Stimulated activated CD4-positive, alpha-beta T cell treated with anti-CD3 and anti-CD28 coated beads, Interleukin-2, amount 100 ng/mL, for 4 hours (primary cell): ENCODE results near the gene TTI1.
"Not testable (repeated sequence)": the region's sequence is repeated elsewhere in the genome, so short reads cannot be mapped to it uniquely, and the experiment has no call there.

Experiments used
- DNase-seq: peaks from one replicate; pipeline ENCODE4 v3.0.0-alpha.2; 2020; ENCODE audit warnings: low read depth

The TTI1 gene

DNA sequence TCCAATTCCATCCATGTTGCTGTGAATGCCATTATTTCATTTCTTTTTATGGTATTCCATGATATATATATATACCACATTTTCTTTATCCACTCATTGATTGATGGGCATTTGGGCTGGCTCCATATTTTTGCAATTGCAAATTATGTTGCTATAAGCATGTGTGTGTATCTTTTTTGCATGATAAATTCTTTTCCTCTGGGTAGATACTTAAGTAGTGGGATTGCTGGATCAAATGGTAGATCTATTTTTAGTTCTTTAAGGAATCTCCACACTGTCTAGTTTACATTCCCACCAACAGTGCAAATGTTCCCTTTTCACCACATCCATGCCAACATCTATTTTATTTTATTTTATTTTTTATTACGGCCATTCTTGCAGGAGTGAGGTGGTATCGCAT, 69.8 kb downstream of the TTI1 start:
- not testable (repeated sequence) for DNase-seq

DNA sequence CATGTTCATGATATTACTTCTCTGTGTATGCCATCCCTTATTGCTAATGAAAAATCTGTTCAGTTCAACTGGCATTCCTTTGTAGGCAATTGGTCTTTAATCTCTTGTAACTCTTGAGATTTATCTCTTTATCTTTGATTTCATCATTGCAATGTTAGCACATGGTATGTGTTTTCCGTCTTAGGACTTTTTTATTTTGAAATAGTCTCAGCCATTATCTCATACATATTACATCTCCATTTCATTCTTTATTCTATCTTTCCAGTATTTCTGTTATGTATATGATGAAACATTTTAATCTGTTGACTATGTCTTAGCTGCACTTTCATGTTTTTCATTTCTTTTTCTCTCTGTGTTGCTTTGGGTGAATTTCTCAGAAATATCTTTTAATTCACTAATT, 72.2 kb downstream of the TTI1 start:
- DNase-seq: no peak

DNA sequence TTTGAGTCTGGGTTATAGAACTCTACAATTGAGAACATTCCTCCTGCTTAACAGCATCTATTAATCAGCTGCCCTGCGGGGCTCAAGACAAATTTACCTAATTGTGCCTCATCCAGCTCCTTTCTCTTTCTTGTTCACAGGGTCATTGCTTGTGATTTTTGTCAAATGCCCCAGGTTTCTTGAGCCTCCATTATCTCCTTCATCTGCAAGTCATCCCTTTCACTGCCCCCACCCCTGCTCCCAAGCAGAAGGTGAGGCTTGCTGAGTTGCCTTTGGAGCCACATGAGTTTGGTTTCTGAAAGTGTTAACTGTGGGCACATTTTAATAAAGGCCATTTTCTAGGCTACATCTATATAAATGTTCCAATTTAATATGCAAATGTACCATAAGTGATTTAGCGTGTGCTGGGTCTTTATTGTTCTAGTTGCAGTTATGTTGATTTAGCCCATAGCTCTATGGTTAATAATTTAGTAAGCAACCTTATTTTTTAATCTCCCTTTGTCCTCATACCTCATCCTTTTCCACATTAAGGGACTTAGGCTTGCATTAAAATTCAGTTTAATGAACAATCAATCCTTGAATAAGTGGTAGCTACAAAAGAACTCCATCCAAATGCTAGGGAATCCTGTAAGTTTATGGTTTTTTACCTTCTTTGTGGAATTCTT, 74.3 kb downstream of the TTI1 start:
- DNase-seq: no peak

GRCh38 chr20:37956107-37956585, 77.1 kb downstream of the TTI1 start:
- DNase-seq: no peak

DNA sequence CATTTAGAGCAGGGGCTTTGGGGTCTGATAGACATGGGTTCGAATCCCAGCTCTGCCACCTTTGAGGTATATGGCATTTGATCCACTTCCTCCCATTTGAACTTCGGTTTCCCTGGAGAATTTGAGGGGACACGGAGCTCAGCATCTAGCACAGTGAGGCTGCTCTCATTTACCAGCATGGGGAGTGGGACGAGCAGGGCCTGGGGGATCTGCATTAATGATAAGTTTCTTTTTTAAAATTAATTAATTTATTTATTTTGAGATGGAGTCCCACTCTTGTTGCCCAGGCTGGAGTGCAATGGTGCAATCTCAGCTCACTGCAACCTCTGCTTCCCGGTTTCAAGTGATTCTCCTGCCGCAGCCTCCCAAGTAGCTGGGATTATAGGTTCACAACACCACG, 77.7 kb downstream of the TTI1 start:
- no peak for DNase-seq

GRCh38 chr20:37954626-37955025, 78.6 kb downstream of the TTI1 start:
- DNase-seq: no peak

GRCh38 chr20:37954190-37954589, 79.1 kb downstream of the TTI1 start:
- no peak for DNase-seq

DNA sequence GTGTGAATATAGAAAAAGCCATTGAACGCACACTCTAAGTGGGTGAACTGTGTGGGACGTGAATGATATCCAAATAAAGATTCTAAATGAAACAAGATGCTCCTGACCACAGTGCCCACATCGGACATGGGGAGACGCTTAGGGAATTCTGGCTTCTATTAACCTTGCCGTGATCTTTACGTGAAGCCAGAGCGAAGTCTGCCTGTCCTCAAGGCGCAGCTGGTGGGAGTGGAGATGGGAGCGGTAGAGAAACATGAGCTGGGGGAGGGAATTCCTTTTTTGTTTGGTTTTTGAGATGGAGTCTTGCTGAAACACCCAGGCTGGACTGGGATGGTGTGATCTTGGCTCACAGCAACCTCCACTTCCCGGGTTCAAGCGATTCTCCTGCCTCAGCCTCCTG, 84.3 kb downstream of the TTI1 start:
- no peak for DNase-seq

- no peak for DNase-seq
Observed at GRCh38 chr20:37947943-37948342, 85.3 kb downstream of the TTI1 start.

DNA sequence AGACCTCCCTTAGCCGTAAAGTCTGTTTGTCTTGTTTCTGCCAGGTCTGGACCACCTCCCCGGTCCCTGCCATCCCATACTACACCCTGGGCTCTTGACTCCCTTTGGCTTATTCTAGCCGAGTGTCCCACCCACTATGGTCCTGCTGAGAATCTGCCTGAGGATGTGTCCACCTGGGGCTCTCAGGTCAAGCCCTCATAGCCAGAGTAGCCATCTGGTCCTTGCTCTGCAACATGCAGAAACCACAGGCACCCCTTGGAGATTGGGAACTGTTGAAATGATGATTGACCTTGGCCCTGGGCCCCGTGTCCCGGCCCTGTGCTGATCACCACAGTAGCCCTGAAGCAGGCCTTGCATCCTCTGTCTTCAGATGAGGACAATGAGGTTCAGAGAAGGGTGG, 86.3 kb downstream of the TTI1 start:
- no peak for DNase-seq

DNA sequence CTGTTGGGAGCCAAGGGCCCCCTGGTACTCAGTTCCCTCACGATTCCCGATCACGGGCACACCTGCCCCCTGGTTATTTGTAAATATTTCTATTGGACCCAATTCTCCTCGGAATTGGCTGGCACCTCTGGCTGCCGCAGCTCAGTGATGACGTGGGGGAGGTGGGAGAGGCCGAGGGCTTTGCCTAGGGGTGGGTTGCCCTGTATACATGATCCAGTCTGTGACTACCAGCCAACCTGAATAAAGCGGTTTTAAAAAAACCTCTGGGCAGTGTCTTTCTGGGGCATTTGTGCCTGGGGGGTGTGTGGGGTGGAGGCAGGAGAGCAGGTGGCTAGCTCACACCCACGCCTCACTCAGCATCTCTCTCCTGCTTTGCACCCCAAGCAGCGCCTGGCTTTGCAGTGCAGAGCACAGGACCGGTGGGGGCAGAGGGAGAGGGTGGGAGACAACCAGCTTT, 88.1 kb downstream of the TTI1 start:
- no peak for DNase-seq

GRCh38 chr20:37944456-37944981, 88.7 kb downstream of the TTI1 start:
- DNase-seq: no peak

DNA sequence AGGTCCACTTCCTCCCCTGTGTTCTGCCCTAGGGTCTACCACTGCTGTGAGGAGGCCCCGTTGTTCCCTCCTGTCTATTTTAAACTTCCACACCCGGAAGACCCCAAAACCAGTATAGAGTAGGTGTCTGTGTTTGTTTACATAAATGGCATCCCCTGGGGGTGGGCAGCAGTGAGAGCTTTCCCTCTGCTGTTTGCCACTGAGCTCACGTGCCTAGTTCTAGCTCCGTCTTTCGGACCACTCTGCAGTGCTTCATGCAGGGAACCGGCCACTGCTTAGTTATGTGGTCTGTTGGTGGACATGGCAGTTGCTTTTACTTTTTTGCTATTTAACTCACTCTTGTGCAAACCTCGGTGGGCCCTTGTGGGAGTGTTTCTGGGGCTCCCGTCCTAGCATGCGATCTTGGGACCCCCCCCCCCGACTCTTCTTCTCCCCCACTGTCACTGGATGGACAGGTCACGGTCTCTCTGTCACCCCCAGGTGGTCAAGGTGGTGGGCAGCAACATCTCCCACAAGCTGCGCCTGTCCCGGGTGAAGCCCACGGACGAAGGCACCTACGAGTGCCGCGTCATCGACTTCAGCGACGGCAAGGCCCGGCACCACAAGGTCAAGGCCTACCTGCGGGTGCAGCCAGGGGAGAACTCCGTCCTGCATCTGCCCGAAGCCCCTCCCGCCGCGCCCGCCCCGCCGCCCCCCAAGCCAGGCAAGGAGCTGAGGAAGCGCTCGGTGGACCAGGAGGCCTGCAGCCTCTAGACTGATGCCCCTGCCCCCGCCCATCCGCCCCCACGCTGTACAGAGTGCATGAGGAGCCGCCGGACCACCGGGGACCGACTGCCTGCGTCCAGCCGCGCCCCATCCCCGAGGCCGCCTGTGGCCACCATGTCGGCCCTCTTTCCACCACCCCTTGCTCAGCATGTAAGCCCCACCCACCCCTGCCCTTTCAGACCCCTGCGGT, 89.5 kb downstream of the TTI1 start:
- DNase-seq: no peak

DNA sequence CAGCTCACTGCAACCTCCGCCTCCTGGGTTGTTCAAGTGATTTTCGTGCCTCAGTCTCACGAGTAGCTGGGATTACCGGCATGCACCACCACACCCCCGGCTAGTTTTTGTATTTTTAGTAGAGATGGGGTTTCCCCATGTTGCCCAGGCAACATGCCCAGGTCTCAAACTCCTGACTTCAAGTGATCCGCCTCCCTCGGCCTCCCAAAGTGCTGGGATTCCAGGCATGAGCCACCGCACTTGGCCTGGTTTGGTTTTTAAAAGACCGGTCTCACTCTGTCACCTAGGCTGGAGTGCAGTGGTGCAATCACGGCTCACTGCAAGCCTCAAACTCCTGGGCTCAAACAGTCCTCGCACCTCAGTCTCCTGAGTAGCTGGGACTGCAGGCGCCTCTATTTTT, 90.2 kb downstream of the TTI1 start:
- no peak for DNase-seq

GRCh38 chr20:37941992-37942391, 91.3 kb downstream of the TTI1 start:
- DNase-seq: no peak

GRCh38 chr20:37941332-37941731, 91.9 kb downstream of the TTI1 start:
- no peak for DNase-seq

GRCh38 chr20:37940858-37941257, 92.4 kb downstream of the TTI1 start:
- no peak for DNase-seq

DNA sequence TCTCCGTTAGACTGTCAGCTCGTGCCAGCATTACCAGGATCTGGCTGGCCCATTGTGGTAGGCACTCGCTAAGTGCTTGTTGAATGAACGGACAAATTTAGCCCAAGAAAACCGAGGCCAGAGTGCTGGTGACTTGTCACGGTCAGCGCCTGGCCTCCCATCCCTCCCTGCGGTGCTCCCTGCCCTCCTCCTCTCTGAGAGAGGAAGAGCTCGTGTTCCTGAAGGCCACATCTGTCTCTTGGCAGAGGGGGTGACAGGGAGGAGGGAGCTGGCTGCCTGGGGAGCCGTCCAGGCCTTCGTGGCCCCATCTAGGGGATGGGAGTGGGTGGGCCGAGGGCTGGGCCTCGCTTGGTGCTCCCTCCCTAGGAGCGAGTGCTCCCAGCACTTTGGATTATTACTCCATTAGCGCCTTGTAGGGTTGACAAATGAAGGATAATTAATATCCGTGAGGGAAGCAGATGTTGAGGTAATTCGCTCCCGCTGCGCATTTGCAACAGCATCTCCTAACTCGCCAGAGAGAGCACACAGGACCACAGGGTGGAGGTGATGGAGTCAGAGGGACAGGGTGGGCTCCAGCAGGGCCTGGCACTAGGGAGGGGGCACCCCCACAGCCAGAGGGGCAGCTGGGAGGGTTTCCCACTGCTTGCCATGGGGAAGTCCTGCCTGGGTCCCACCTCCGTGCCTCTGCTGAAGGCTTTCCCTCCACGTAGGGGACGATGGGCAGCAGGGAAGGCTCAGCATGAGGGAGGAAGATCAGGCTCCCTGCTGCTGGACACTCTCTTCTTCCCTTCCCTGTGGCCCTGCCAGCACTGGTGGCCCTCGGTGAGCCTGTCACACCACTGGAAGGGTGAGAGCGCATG, 93.3 kb downstream of the TTI1 start:
- DNase-seq: no peak

DNA sequence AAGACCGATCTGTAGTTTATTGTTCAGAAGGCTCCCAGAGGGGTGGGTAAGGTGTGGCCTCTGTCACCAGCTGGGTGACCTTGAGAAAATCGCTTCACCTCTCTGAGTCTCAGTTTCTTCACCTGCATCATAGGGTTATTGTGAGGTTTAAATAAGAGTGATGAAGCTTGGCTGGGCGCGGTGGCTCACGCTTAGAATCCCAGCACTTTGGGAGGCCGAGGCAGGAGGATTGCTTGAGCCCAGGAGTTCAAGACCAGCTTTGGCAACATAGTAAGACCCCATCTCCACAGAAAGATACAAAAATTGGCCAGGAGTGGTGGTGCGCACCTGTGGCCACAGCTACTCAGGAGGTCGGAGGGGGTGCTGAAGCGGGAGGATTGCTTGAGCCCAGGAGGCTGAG, 94.3 kb downstream of the TTI1 start:
- DNase-seq: no peak

DNA sequence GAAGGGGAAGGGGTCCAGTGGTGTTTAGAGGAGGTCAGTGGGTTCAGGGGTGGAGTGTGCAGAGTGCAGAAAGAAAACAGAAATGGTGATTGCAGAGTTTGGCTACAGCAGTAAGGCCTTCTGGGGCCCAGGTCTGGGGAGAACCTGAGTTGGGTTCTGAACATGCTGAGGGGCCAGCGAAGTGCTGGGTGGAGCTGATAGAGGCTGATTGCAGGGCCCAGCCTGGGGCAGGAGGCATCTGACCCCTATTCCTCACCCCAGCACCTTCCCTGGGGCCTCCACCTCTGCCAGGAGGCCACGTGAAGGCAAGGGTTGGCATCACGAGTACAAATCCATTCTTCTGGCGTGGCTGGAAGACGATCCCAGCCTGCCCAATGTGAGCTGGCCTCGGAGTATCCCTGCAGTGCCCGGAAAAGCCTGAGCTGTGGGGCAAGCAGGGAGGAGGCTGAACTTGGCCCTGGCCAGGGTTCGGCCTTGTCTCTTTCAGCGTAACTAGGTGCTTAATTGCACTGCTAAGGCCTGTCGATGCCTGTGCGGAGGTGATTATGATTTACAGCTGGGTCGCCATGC, 95.0 kb downstream of the TTI1 start:
- DNase-seq: no peak

GRCh38 chr20:37937686-37938085, 95.6 kb downstream of the TTI1 start:
- no peak for DNase-seq

GRCh38 chr20:37936451-37936850, 96.8 kb downstream of the TTI1 start:
- no peak for DNase-seq
